Activated T-helper 2 cell treated with anti-CD3 and anti-CD28 coated beads, Interferon-gamma antibody, Interleukin-2, Interleukin-4, amounts not matched to agents 10 μg/mL and 5 μg/mL and 100 μg/mL, durations not matched to agents 14 hours and 24 hours and 36 hours (primary cell): ENCODE data around the gene MKKS. TPM values are rescaled to one million over a fixed set of nuclear protein-coding genes. Genes with fewer than 3 reads are reported as not detected.

Source experiments
- DNase-seq: peaks from one replicate; pipeline ENCODE4 v3.0.0; 2021; ENCODE audit warnings: low spot score
- H3K27ac Mint-ChIP-seq: one replicate; pipeline ENCODE4 v1.8.0; 2021; ENCODE audit warnings: mixed read lengths
- H3K27me3 Mint-ChIP-seq: one replicate; pipeline ENCODE4 v1.8.0; 2021; ENCODE audit warnings: low read depth, mixed read lengths
- H3K36me3 Mint-ChIP-seq: one replicate; pipeline ENCODE4 v1.8.0; 2021; ENCODE audit warnings: low read depth, mixed read lengths
- H3K4me1 Mint-ChIP-seq: one replicate; pipeline ENCODE4 v1.8.0; 2021; ENCODE audit warnings: low read depth, mixed read lengths
- H3K4me3 Mint-ChIP-seq: one replicate; pipeline ENCODE4 v1.8.0; 2021; ENCODE audit warnings: low read depth, mild to moderate bottlenecking, moderate library complexity, mixed read lengths
- H3K9me3 Mint-ChIP-seq: one replicate; pipeline ENCODE4 v1.8.0; 2021; ENCODE audit warnings: mixed read lengths
- intact Hi-C: fragments of 100-400 bp; cut with micrococcal nuclease; formaldehyde crosslinking; loops from one replicate; pipeline ENCODE4 v1.15.1; 2023
- total RNA-seq: library from RNA; stranded (reverse); gene quantifications from 2 replicates; pipeline ENCODE4 v1.2.3, GENCODE V29; 2022

MKKS gene
- total RNA-seq, 1 donor from 2014 or later, result 8.5 TPM

GRCh38 chr20:10370091-10370887, 63.7 kb downstream of the MKKS start:
- Mint-ChIP-seq H3K4me3 (no peak overlapping the region), H3K4me1 (peaks cover 18% of the 10 kb centered on the region), H3K27ac (no peak overlapping the region), H3K36me3 (peaks cover 2% of the 10 kb centered on the region), H3K9me3 (peaks cover 7% of the 10 kb centered on the region), H3K27me3 (peaks cover 24% of the 10 kb centered on the region)
- intact Hi-C loops, result no loop called here
- DNase-seq, result no peak

- peaks cover 2% of the 10 kb centered on the region for H3K36me3 Mint-ChIP-seq
- no peak overlapping the region for H3K27ac Mint-ChIP-seq
- peaks cover 24% of the 10 kb centered on the region for H3K27me3 Mint-ChIP-seq
- no peak overlapping the region for H3K4me3 Mint-ChIP-seq
- intact Hi-C loops, result no loop called here
- H3K4me1 Mint-ChIP-seq, result peaks cover 18% of the 10 kb centered on the region
- peaks cover 7% of the 10 kb centered on the region for H3K9me3 Mint-ChIP-seq
- no peak for DNase-seq
These were observed 64.3 kb downstream of the MKKS start for GRCh38 chr20:10369723-10370090.

- H3K9me3 Mint-ChIP-seq, result peaks cover 4% of the 10 kb centered on the region
- H3K4me3 Mint-ChIP-seq, result no peak overlapping the region
- intact Hi-C loops, result no loop called here
- H3K4me1 Mint-ChIP-seq, result peaks cover 18% of the 10 kb centered on the region
- DNase-seq, result no peak
- H3K27ac Mint-ChIP-seq, result no peak overlapping the region
- H3K36me3 Mint-ChIP-seq, result peaks cover 2% of the 10 kb centered on the region
- H3K27me3 Mint-ChIP-seq, result peaks cover 22% of the 10 kb centered on the region
These were observed 65.3 kb downstream of the MKKS start for GRCh38 chr20:10368702-10369041.

- Mint-ChIP-seq H3K4me3 (no peak overlapping the region), H3K4me1 (peaks cover 18% of the 10 kb centered on the region)
- DNase-seq, result no peak
These were observed 65.9 kb downstream of the MKKS start for GRCh38 chr20:10367943-10368701.

GRCh38 chr20:10367693-10367942, 66.4 kb downstream of the MKKS start:
- intact Hi-C loops, result no loop called here
- peaks cover 25% of the 10 kb centered on the region for H3K27me3 Mint-ChIP-seq
- H3K4me3 Mint-ChIP-seq, result no peak overlapping the region
- peaks cover 18% of the 10 kb centered on the region for H3K4me1 Mint-ChIP-seq
- DNase-seq, result no peak
- peaks cover 2% of the 10 kb centered on the region for H3K36me3 Mint-ChIP-seq
- H3K27ac Mint-ChIP-seq, result no peak overlapping the region
- peaks cover 4% of the 10 kb centered on the region for H3K9me3 Mint-ChIP-seq

More at GRCh38 chr20:10367943-10368701, 65.9 kb downstream of the MKKS start:
- Mint-ChIP-seq H3K27ac (no peak overlapping the region), H3K36me3 (peaks cover 2% of the 10 kb centered on the region), H3K27me3 (peaks cover 25% of the 10 kb centered on the region), H3K9me3 (peaks cover 4% of the 10 kb centered on the region)
- intact Hi-C loops, result no loop called here

- H3K4me3 Mint-ChIP-seq, result no peak overlapping the region
- peaks cover 25% of the 10 kb centered on the region for H3K27me3 Mint-ChIP-seq
These were observed 66.9 kb downstream of the MKKS start for GRCh38 chr20:10366898-10367692.

GRCh38 chr20:10362674-10363073, 71.3 kb downstream of the MKKS start:
- Mint-ChIP-seq H3K27ac (no peak overlapping the region), H3K36me3 (no peaks in the 10 kb centered on the region), H3K4me3 (no peak overlapping the region), H3K9me3 (no peaks in the 10 kb centered on the region), H3K27me3 (peaks cover 21% of the 10 kb centered on the region), H3K4me1 (peaks cover 3% of the 10 kb centered on the region)
- intact Hi-C loops, result no loop called here
- DNase-seq, result no peak

More at GRCh38 chr20:10366898-10367692, 66.9 kb downstream of the MKKS start:
- no peak overlapping the region for H3K27ac Mint-ChIP-seq
- H3K4me1 Mint-ChIP-seq, result peaks cover 18% of the 10 kb centered on the region
- peaks cover 2% of the 10 kb centered on the region for H3K36me3 Mint-ChIP-seq
- intact Hi-C loops, result no loop called here
- DNase-seq, result no peak
- peaks cover 4% of the 10 kb centered on the region for H3K9me3 Mint-ChIP-seq

GRCh38 chr20:10360878-10361277, 73.1 kb downstream of the MKKS start:
- Mint-ChIP-seq H3K9me3 (peaks cover 4% of the 10 kb centered on the region), H3K4me1 (peaks cover 8% of the 10 kb centered on the region), H3K27ac (no peak overlapping the region), H3K27me3 (peaks cover 12% of the 10 kb centered on the region), H3K36me3 (no peaks in the 10 kb centered on the region), H3K4me3 (no peak overlapping the region)
- intact Hi-C loops, result no loop called here
- DNase-seq, result no peak

- Mint-ChIP-seq H3K27ac (no peak overlapping the region), H3K4me3 (no peak overlapping the region), H3K36me3 (no peaks in the 10 kb centered on the region), H3K27me3 (peaks cover 8% of the 10 kb centered on the region), H3K4me1 (peaks cover 8% of the 10 kb centered on the region), H3K9me3 (peaks cover 4% of the 10 kb centered on the region)
- intact Hi-C loops, result loop anchor here (10.0 kb wide), 1 partner anchor 245 kb away; no protein-coding TSS in a partner anchor
- DNase-seq, result no peak
These were observed 74.4 kb downstream of the MKKS start for GRCh38 chr20:10359621-10360040.

GRCh38 chr20:10357974-10358373, 76.0 kb downstream of the MKKS start:
- no peak overlapping the region for H3K4me3 Mint-ChIP-seq
- no peak for DNase-seq
- peaks cover 14% of the 10 kb centered on the region for H3K4me1 Mint-ChIP-seq
- no peaks in the 10 kb centered on the region for H3K36me3 Mint-ChIP-seq
- no peak overlapping the region for H3K27ac Mint-ChIP-seq
- H3K9me3 Mint-ChIP-seq, result peaks cover 4% of the 10 kb centered on the region
- intact Hi-C loops, result loop anchor here (10.0 kb wide), 1 partner anchor 243 kb away; no protein-coding TSS in a partner anchor
- H3K27me3 Mint-ChIP-seq, result peaks cover 4% of the 10 kb centered on the region

- DNase-seq, result no peak
- no peaks in the 10 kb centered on the region for H3K36me3 Mint-ChIP-seq
- intact Hi-C loops, result loop anchor here (10.0 kb wide), 1 partner anchor 242 kb away; no protein-coding TSS in a partner anchor
- no peak overlapping the region for H3K4me3 Mint-ChIP-seq
- H3K9me3 Mint-ChIP-seq, result peaks cover 4% of the 10 kb centered on the region
- H3K27ac Mint-ChIP-seq, result no peak overlapping the region
- peaks cover 21% of the 10 kb centered on the region for H3K4me1 Mint-ChIP-seq
- H3K27me3 Mint-ChIP-seq, result peaks cover 4% of the 10 kb centered on the region
These were observed 76.8 kb downstream of the MKKS start for GRCh38 chr20:10357061-10357708.

- no peak overlapping the region for H3K4me3 Mint-ChIP-seq
These were observed 77.4 kb downstream of the MKKS start for GRCh38 chr20:10356628-10357027.

More at GRCh38 chr20:10356628-10357027, 77.4 kb downstream of the MKKS start:
- Mint-ChIP-seq H3K36me3 (no peaks in the 10 kb centered on the region), H3K4me1 (peaks cover 23% of the 10 kb centered on the region), H3K27me3 (peaks cover 4% of the 10 kb centered on the region), H3K27ac (no peak overlapping the region), H3K9me3 (peaks cover 4% of the 10 kb centered on the region)
- no peak for DNase-seq
- intact Hi-C loops, result loop anchor here (10.0 kb wide), 1 partner anchor 242 kb away; no protein-coding TSS in a partner anchor
